HEK293 (cell line): Measurements from ENCODE around the gene PBXIP1.

Experiments
- GLIS1 ChIP-seq: fragments of 450-650 bp; formaldehyde crosslinking; IDR thresholded peaks from 2 replicates; pipeline ENCODE4 v1.5.1; 2016; ENCODE audit warnings: missing biosample characterization, missing genetic modification characterization
- HIC1 ChIP-seq: fragments of 450-650 bp; formaldehyde crosslinking; IDR thresholded peaks from 2 replicates; pipeline ENCODE4 v1.5.1; 2016; ENCODE audit warnings: missing biosample characterization, missing genetic modification characterization
- HOXD13 ChIP-seq: sonication (generic); formaldehyde crosslinking; IDR thresholded peaks from 2 replicates; pipeline ENCODE4 v1.8.0; 2022; ENCODE audit warnings: missing genetic modification reagents, borderline replicate concordance
- PATZ1 ChIP-seq: fragments of 450-650 bp; formaldehyde crosslinking; IDR thresholded peaks from 2 replicates; pipeline ENCODE4 v1.5.1; 2016; ENCODE audit warnings: missing biosample characterization, missing genetic modification characterization
- PRDM10 ChIP-seq: fragments of 450-650 bp; formaldehyde crosslinking; IDR thresholded peaks from 2 replicates; pipeline ENCODE4 v1.5.1; 2016; ENCODE audit warnings: missing biosample characterization, missing genetic modification characterization
- RBAK ChIP-seq: fragments of 450-650 bp; formaldehyde crosslinking; IDR thresholded peaks from 2 replicates; pipeline ENCODE4 v1.5.1; 2016; ENCODE audit warnings: missing biosample characterization, missing genetic modification characterization
- ZBTB10 ChIP-seq: fragments of 450-650 bp; formaldehyde crosslinking; IDR thresholded peaks from 2 replicates; pipeline ENCODE4 v1.5.1; 2016; ENCODE audit warnings: missing biosample characterization, missing genetic modification characterization
- ZBTB17 ChIP-seq: fragments of 450-650 bp; formaldehyde crosslinking; IDR thresholded peaks from 2 replicates; pipeline ENCODE4 v1.5.1; 2016; ENCODE audit warnings: missing biosample characterization, missing genetic modification characterization
- ZBTB21 ChIP-seq: fragments of 450-650 bp; formaldehyde crosslinking; IDR thresholded peaks from 2 replicates; pipeline ENCODE4 v1.5.1; 2017; ENCODE audit warnings: missing biosample characterization, missing genetic modification characterization
- ZNF148 ChIP-seq: fragments of 450-650 bp; formaldehyde crosslinking; IDR thresholded peaks from 2 replicates; pipeline ENCODE4 v1.5.0; 2017; ENCODE audit warnings: missing biosample characterization, missing genetic modification characterization, borderline replicate concordance
- ZNF214 ChIP-seq: fragments of 450-650 bp; formaldehyde crosslinking; IDR thresholded peaks from 2 replicates; pipeline ENCODE4 v1.5.1; 2017; ENCODE audit warnings: missing biosample characterization, mild to moderate bottlenecking, missing genetic modification characterization, borderline replicate concordance
- ZNF426 ChIP-seq: fragments of 450-650 bp; formaldehyde crosslinking; IDR thresholded peaks from 2 replicates; pipeline ENCODE4 v1.5.1; 2017; ENCODE audit warnings: missing biosample characterization, missing genetic modification characterization, mild to moderate bottlenecking, inconsistent platforms, moderate library complexity
- ZNF510 ChIP-seq: fragments of 450-650 bp; formaldehyde crosslinking; IDR thresholded peaks from 2 replicates; pipeline ENCODE4 v1.5.1; 2018; ENCODE audit warnings: mild to moderate bottlenecking, missing genetic modification characterization, missing biosample characterization; ENCODE audit not compliant: insufficient replicate concordance
- ZNF514 ChIP-seq: fragments of 450-650 bp; formaldehyde crosslinking; IDR thresholded peaks from 2 replicates; pipeline ENCODE4 v1.5.1; 2016; ENCODE audit warnings: missing biosample characterization, missing genetic modification characterization
- ZNF645 ChIP-seq: fragments of 450-650 bp; formaldehyde crosslinking; IDR thresholded peaks from 2 replicates; pipeline ENCODE4; 2016; ENCODE audit warnings: missing biosample characterization, missing genetic modification characterization
- ZNF701 ChIP-seq: fragments of 450-650 bp; formaldehyde crosslinking; IDR thresholded peaks from 2 replicates; pipeline ENCODE4 v1.5.1; 2016; ENCODE audit warnings: missing biosample characterization, missing genetic modification characterization
- ZNF747 ChIP-seq: fragments of 450-650 bp; formaldehyde crosslinking; IDR thresholded peaks from 2 replicates; pipeline ENCODE4 v1.5.1; 2016; ENCODE audit warnings: missing biosample characterization, missing genetic modification characterization
- ZNF837 ChIP-seq: fragments of 450-650 bp; formaldehyde crosslinking; IDR thresholded peaks from 2 replicates; pipeline ENCODE4 v1.5.1; 2016; ENCODE audit warnings: missing biosample characterization, missing genetic modification characterization
- ZSCAN18 ChIP-seq: fragments of 450-650 bp; formaldehyde crosslinking; IDR thresholded peaks from 2 replicates; pipeline ENCODE4 v1.5.1; 2016; ENCODE audit warnings: missing biosample characterization, missing genetic modification characterization

The PBXIP1 gene

GRCh38 chr1:155000726-155001424 lies 45.0 kb upstream of the PBXIP1 start (continued):
- TF ChIP-seq ZNF701 (tag by site-specific recombination) (no peak; the same call in 1 of the 2 replicates), ZSCAN18 (tag by site-specific recombination) (peak; percentile 94; the same call in 1 of the 2 replicates), GLIS1 (tag by site-specific recombination) (peak; percentile 98), RBAK (tag by site-specific recombination) (no peak), ZNF426 (no peak), ZNF747 (tag by site-specific recombination) (no peak), ZNF514 (tag by site-specific recombination) (no peak), ZBTB21 (peak; percentile 82), ZNF148 (tag by site-specific recombination) (no peak), ZBTB10 (tag by site-specific recombination) (peak; percentile 100), HIC1 (peak; percentile 88), PRDM10 (peak; percentile 94), ZNF837 (tag by site-specific recombination) (no peak), ZNF510 (tag by site-specific recombination) (no peak), ZBTB17 (tag by site-specific recombination) (peak; percentile 96), ZNF214 (no peak), HOXD13 (no peak), PATZ1 (tag by site-specific recombination) (peak; percentile 99), ZNF645 (no peak)
